Inferior parietal cortex (tissue), 1 donor: ENCODE data around the gene TRAK1.

Experiments used
- DNase-seq: peaks from one replicate; pipeline ENCODE4 v3.0.0-alpha.2; 2016; ENCODE audit errors: extremely low spot score

TRAK1 gene

GRCh38 chr3:42235532-42235931 is 144.4 kb downstream of the TRAK1 start:
- DNase-seq, result no peak

DNA sequence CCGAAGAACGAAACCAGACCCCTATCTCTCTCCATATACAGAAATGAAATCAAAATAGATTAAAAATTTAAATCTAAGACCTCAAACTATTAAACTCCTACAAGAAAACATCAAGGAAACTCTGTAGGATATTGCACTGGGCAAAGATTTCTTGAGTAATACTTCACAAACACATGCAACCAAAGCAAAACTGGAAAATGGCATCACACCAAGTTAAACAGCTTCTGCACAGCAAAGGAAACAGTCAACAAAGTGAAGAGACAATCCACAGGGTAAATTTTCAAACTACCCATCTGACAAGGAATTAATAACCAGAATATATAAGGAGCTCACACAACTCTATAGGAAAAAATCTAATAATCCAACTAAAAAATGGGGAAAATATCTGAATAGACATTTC is 145.5 kb downstream of the TRAK1 start:
- DNase-seq, result no peak

GRCh38 chr3:42246091-42246490 is 154.9 kb downstream of the TRAK1 start:
- no peak for DNase-seq

DNA sequence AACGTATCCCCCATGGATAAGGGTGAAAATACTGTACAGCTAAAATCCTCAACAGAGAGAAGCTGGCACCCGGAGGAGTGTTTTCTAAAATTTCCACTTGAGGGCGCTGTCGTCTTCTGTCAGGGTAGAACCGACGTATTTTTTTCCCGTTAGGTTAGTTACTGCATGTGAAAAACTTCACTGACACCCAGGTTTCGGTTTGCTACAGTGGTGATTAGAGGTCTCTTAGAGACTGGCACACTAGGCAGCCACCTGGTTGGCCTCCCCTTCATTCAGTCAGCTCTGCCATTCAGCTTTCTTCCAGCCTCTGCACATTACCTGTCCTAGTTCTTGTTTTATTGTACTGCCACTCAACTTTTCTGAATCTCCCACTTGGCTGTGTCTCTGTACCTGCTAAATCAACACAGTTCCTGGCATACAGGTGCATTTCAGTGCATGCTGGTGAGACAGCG is 156.4 kb downstream of the TRAK1 start:
- DNase-seq, result peak; percentile 91

DNA sequence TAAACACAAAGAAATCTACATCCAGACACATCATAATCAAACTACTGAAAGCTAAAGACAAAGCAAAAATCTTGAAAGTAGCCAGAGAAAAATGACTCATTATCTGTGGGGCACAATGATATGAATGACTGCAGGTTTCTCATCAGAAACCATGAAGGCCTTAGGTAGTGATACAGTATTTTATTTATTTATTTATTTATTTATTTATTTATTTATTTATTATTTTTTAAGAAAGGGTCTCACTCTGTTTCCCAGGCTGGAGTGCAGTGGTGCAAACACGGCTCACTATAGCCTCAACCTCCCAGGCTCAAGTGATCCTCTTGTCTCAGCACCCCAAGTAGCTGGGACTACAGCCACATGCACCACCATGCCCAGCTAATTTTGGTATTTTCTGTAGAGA is 159.6 kb downstream of the TRAK1 start:
- no peak for DNase-seq

DNA sequence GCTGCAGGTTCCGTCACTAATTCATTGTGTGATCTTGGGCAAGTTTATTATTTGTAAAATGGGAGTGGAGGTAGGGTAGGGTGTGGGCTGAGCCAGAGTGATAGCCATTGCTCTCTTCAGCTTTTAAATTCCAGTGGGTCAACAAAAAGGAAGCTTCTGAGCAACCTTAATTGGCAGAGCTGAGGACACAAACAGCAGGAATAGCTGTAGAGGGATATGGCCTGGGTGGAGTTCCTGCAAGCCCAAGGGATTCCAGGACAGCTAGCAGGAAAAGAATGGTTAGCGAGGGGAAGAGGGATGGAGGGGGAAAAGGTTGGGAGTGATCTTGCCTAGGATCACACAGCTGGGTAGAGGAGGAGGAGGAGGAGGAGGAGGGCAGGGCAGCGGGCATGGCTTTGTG is 163.4 kb downstream of the TRAK1 start:
- DNase-seq, result no peak

DNA sequence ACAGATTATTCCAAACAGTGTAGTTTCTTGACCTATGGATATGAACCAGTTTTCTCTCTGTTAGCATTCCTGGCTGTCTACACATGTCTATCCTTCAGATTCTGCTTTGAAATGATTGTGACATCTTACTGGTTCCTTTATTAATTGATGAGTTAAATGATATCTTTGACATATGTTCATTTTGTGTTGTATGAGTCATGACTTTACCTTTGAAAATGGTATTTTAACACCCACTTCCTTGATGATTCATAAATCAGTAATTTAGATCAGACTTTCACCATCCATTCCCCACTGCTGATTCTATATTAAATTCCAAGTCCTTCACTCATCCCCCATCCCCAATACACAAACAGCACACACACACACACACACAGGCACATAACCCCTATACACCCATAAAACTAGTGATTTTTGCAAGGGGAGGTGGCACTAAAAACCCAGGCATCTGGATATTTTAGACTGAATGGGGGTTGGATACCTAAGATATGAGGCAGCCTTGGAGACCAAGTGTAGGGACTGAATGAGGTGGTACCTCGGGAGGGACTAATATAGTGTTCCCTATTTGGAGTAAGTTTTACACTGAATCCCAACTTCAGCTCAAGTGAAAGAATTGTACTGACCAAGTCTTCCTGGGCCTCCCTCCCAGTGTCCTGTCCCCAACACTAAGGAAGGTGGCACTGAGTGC is 165.1 kb downstream of the TRAK1 start:
- DNase-seq, result no peak

DNA sequence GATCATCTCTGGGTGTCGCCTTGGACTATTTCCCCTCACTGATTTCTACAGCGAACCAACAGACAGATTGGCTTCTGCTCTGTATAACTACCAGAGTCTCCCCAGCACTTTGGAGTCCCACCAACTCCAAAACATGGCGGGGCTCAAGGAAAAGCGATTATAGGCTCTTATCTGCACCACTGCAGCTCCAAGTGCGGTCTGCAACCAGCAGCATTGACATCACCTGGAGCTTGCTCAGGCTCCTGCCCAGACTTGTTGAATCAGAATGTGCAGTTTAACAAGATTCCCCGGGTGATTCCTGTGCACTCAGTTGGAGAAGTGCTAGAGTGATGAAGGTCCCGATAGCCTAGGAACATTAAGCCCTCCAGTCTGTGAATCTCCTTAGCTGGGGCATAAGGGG is 165.8 kb downstream of the TRAK1 start:
- DNase-seq, result no peak

DNA sequence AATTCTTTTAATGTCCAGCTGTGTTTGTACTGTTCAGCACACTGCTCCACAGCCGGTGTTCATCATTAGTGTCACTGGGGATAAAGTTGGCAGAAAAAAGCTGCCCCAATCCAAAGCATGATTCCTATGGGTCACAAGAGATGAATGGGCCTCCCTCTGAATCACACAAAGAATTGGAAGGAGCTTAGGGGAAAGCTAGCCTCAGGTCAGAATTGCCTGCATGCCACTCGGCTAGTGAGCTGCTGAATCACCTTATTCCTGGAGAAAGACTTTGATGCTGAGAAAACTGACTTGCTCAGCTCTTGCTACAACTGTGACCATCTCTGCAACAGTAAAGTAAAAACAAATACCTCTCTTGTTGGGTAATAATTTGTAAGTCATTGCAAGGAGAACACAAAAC is 171.4 kb downstream of the TRAK1 start:
- no peak for DNase-seq

DNA sequence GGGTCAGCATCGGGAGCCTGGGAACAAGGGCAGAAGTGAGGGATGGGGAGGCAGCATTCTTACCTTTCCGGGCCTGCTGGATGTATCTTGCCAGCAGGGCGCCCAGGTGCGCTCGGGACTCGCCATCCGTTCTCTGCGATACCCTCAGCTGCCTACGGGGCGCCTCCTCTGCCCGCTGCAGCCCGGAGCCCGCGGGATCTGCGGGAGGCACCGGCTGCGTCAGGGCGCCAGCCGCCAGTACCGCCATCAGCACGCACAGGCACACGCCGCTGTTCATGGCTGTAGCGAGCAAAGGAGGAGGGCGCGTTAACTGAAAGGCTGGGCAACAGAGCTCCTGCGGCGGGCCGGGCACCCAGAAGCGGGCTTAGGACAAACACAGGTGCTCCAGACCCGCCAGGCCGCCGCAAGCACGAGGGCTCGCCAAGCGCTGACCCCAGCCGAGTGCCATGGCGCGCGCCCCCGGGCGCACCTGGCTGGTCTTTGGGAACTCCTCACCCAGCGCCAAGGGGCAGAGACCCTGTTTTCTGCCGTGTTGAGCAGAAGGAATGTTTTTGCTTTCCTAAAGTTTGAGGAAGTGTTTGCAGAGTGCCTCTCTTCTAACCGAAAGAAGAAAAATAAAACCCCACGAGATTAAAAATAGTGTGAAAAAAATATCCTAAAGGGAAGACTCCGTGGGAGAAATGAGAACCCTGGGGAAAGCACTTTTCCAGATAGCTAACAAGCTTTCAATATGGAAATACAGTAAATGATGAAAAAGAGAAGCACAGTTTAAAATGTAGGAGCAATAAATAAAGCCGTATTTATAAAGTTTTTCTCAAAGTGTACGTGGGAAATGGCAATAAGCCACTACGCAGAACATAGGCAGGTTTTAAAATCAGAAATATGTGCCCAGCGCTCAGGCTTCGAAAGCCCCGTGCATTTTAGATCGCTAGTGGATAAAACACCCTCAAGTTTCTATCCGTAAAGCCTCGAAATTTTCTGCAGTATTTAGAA is 172.5 kb downstream of the TRAK1 start:
- no peak for DNase-seq

GRCh38 chr3:42264399-42265058 is 173.4 kb downstream of the TRAK1 start:
- DNase-seq, result peak; percentile 59

GRCh38 chr3:42265059-42265991 is 174.2 kb downstream of the TRAK1 start:
- DNase-seq, result no peak

DNA sequence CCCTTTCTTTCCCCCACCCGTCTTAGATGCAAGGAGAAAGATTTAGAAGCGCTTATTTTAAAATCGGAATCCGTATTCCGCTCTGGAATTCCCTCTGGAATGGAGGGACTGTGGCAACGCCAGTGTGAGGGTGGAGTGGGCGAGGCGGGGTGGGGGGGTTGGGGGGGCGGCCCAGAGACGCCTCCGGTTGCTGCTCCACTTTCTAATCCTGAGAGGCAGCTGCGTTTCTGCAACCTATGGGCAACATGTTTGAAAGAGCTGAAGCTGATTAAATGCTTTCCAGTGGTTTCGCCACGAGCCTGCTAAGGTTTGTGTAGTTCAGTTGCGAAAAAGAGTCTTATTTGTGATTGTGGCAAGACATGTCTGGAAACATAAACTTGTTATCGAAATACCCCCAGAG is 174.9 kb downstream of the TRAK1 start, which contains the start of gene CCK:
Gene CCK, minus strand, starts transcription at position 101 of the 400 bp plus-strand sequence. CDS start 2,555 bp downstream, outside the sequence.
- no peak for DNase-seq

DNA sequence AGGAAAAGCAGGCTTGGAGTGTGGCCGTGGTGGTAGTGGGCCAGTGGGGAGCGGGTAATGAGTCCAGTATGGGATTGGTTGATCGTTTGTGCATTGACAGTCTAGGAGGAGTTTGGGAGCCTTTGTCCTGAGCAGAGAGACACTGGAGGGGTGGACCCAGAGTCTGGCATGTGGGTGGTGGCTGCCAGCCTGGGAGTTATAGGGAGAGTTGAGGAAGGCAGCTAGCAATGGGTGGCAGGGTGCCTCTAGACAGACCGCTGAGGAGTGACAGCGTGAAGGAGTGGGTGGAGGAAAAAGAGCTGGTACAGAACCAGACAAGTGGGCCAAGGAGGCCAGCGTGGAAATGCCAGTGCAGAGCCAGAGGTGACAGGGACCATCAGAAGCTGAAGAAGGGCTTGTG is 176.7 kb downstream of the TRAK1 start:
- DNase-seq, result no peak

DNA sequence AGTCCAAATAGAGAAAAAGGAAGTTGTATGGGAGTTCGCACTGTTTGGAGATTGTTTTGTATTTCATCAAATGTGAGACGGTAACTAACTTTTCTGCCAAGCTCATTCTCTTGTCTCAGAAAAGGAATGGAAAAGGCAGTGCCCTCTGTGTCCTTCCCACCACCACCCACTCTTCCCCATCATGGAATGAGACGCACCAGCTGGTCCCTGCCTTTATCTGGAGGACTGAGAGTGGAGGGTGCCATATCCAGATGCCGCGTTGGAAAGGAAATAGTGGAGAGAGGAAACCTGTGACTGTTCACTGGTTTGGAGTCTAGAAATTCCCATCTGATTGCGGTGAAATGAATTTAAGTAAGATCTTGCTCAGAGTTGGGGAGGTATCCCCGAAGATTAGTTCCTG is 178.5 kb downstream of the TRAK1 start:
- no peak for DNase-seq

GRCh38 chr3:42270561-42270960 is 179.4 kb downstream of the TRAK1 start:
- DNase-seq, result no peak

- DNase-seq, result no peak
Observed at GRCh38 chr3:42271786-42272185, 180.6 kb downstream of the TRAK1 start.

- DNase-seq, result no peak
Observed at GRCh38 chr3:42273361-42273760, 182.2 kb downstream of the TRAK1 start.

DNA sequence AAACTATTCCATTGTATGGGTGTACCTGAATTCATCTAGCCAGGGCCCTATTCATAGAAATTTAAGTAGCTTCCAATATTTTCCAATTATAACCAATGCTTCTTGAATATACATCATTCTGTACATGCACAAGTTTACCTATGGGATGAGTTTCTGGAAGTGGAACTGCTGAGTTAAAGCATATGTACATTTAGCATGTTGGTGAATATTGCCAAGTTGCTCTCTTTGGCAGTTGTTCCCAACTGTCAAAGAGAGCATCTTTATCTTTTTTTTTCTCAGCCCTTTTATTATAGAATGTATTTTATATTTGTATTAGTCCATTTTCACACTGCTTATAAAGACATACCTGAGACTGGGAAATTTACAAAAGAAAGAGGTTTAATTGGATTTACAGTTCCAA is 183.1 kb downstream of the TRAK1 start:
- DNase-seq, result no peak

DNA sequence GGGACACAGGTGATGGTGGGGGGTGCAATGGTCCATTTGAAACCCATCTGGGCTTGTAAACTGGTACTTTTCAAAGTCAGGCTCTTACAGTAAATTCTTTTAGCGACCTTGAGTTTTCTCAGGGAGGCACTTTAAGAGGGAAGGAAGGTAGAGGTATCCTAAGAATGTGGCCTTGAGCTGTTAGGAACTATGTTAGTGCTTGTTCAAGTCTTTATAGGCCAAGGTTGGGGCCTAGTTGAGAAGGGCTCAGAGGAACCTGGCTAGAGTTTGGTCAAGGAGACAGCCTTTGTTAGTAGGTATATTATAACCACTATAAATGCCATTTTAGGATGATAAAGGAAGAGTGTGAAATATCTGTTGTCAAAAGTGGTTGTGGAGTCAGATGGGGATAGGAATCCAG is 184.1 kb downstream of the TRAK1 start:
- no peak for DNase-seq
